ENCODE data around the gene ANKRD29. TPM values are rescaled to one million over a fixed set of nuclear protein-coding genes. Genes with fewer than 3 reads are reported as not detected.

ANKRD29 gene
- total and polyA plus RNA-seq, 9 of the 15 experiments (the other 6 are each of a cell fraction or from before 2014, with no cell fraction given) = 0.36 TPM; not detected in 8

GRCh38 chr18:23585897-23586248, 76.8 kb downstream of the ANKRD29 start (continued):
- TF ChIP-seq RNF2 (IDR thresholded peaks at IDR 0.05) (no peak), ZNF707 (CRISPR knock-in tag; conservative IDR thresholded peaks at IDR 0.05) (peak; percentile 24; the same call in 1 of the 2 replicates), FOXA1 (IDR thresholded peaks at IDR 0.05; ENCODE audit: borderline replicate concordance) (no peak), ZNF644 (tag; IDR thresholded peaks at IDR 0.05; ENCODE audit: low read depth) (no peak), MLX (CRISPR knock-in tag; conservative IDR thresholded peaks at IDR 0.05) (0 out of 4 replicates have a peak, but pooled peaks of 1 of the 2 experiments have one; percentile 13), SMARCA4 (IDR thresholded peaks at IDR 0.05) (no peak), NR0B1 (IDR thresholded peaks at IDR 0.05; ENCODE audit: partially characterized antibody) (no peak), PML (IDR thresholded peaks at IDR 0.05; ENCODE audit: low read length) (no peak), MYC (IDR thresholded peaks at IDR 0.05; ENCODE audit: low read depth, low read length) (no peak), MYC (CRISPR knock-in tag; IDR thresholded peaks at IDR 0.05; ENCODE audit: borderline replicate concordance, low read depth) (no peak), STAG1 (CRISPR knock-in tag; IDR thresholded peaks at IDR 0.05; ENCODE audit: borderline replicate concordance) (no peak), HIVEP1 (CRISPR knock-in tag; IDR thresholded peaks at IDR 0.05) (0 out of 2 replicates have a peak, but pooled peaks have one; percentile 59), SMARCE1 (IDR thresholded peaks at IDR 0.05) (no peak), ELF1 (tag; IDR thresholded peaks at IDR 0.05) (no peak), ARHGAP35 (IDR thresholded peaks at IDR 0.05; ENCODE audit: partially characterized antibody) (no peak), MAX (CRISPR knock-in tag; IDR thresholded peaks at IDR 0.05) (peak; percentile 39; the same call in 1 of the 2 replicates), ZNF586 (CRISPR knock-in tag; conservative IDR thresholded peaks at IDR 0.05) (peak; percentile 71; the same call in 1 of the 2 replicates), SNIP1 (IDR thresholded peaks at IDR 0.05; ENCODE audit: low read depth) (no peak), MYNN (IDR thresholded peaks at IDR 0.05) (no peak), MYNN (CRISPR knock-in tag; IDR thresholded peaks at IDR 0.05) (no peak), ZFP1 (CRISPR knock-in tag; IDR thresholded peaks at IDR 0.05) (no peak), ASH1L (IDR thresholded peaks at IDR 0.05; ENCODE audit: borderline replicate concordance, low read depth, partially characterized antibody) (no peak), ZFX (CRISPR knock-in tag; IDR thresholded peaks at IDR 0.05) (no peak), ARID4B (CRISPR knock-in tag; IDR thresholded peaks at IDR 0.05) (no peak), HNRNPL (IDR thresholded peaks at IDR 0.05; ENCODE audit: low read depth, low read length) (no peak)
